GM12878 (cell line): ENCODE results near the gene IQCC. TPM values are rescaled to one million over a fixed set of nuclear protein-coding genes. Genes with fewer than 3 reads are reported as not detected.

Experiments
- ATF3 ChIP-seq: IDR thresholded peaks from 2 replicates; pipeline ENCODE4 v1.6.1; 2011; ENCODE audit warnings: low read depth, mild to moderate bottlenecking, low read length, moderate library complexity, borderline replicate concordance; ENCODE audit errors: extremely low read depth
- BMI1 ChIP-seq: fragments of 450-650 bp; IDR thresholded peaks from 2 replicates; pipeline ENCODE4 v1.6.1; 2016; ENCODE audit warnings: mild to moderate bottlenecking, moderate library complexity, borderline replicate concordance
- CHD4 ChIP-seq: fragments of 200-600 bp; sonication (generic); IDR thresholded peaks from 2 replicates; pipeline ENCODE4 v1.6.1; 2016; ENCODE audit warnings: mild to moderate bottlenecking
- CTCF ChIP-seq, 3 experiments: IDR thresholded peaks in 2 of 3; conservative IDR thresholded peaks in 1 of 3; 2 replicates each; pipeline ENCODE4 v1.5.1; 2011; ENCODE audit warnings: low read depth in 3 of 3, low read length in 3 of 3, mild to moderate bottlenecking in 3 of 3, control low read depth in 2 of 3, moderate library complexity in 2 of 3, inconsistent platforms in 1 of 3, mixed read lengths in 1 of 3; ENCODE audit not compliant: control insufficient read depth in 2 of 3, insufficient read depth in 1 of 3; ENCODE audit errors: extremely low read depth in 1 of 3
- E2F8 ChIP-seq: fragments of 450-650 bp; IDR thresholded peaks from 2 replicates; pipeline ENCODE4 v1.6.1; 2018; ENCODE audit warnings: mild to moderate bottlenecking, low read depth, moderate library complexity; ENCODE audit not compliant: partially characterized antibody
- E4F1 ChIP-seq: fragments of 450-650 bp; IDR thresholded peaks from 2 replicates; pipeline ENCODE4 v1.6.1; 2018; ENCODE audit warnings: borderline replicate concordance, mild to moderate bottlenecking; ENCODE audit not compliant: partially characterized antibody
- HDAC2 ChIP-seq: fragments of 200-600 bp; sonication (generic); IDR thresholded peaks from 2 replicates; pipeline ENCODE4 v1.6.1; 2017
- IRF3 ChIP-seq: fragments of 450-650 bp; IDR thresholded peaks from 2 replicates; pipeline ENCODE4 v1.6.1; 2014; ENCODE audit warnings: mild to moderate bottlenecking
- KLF5 ChIP-seq: fragments of 450-650 bp; IDR thresholded peaks from 2 replicates; pipeline ENCODE4 v1.6.1; 2014; ENCODE audit warnings: mild to moderate bottlenecking; ENCODE audit not compliant: partially characterized antibody
- MLLT1 ChIP-seq: fragments of 450-650 bp; IDR thresholded peaks from 2 replicates; pipeline ENCODE4 v1.6.1; 2016; ENCODE audit warnings: mild to moderate bottlenecking
- MTA3 ChIP-seq: IDR thresholded peaks from 2 replicates; pipeline ENCODE4 v1.6.1; 2012; ENCODE audit warnings: low read length, inconsistent platforms, borderline replicate concordance
- RUNX3 ChIP-seq: IDR thresholded peaks from 2 replicates; pipeline ENCODE4 v1.6.1; 2012; ENCODE audit warnings: low read length, inconsistent platforms
- SMAD1 ChIP-seq: fragments of 450-650 bp; IDR thresholded peaks from 2 replicates; pipeline ENCODE4 v1.6.1; 2018; ENCODE audit warnings: mild to moderate bottlenecking, low read depth; ENCODE audit not compliant: partially characterized antibody
- SPI1 ChIP-seq: IDR thresholded peaks from 2 replicates; pipeline ENCODE4 v1.6.1; 2011; ENCODE audit warnings: low read depth, mild to moderate bottlenecking, low read length, moderate library complexity, borderline replicate concordance; ENCODE audit not compliant: insufficient read depth
- SREBF1 ChIP-seq: IDR thresholded peaks from 2 replicates; pipeline ENCODE4 v1.6.1; 2012; ENCODE audit warnings: mild to moderate bottlenecking, low read length
- SUPT20H ChIP-seq: IDR thresholded peaks from 2 replicates; pipeline ENCODE4 v1.6.1; 2011; ENCODE audit warnings: low read depth, mild to moderate bottlenecking, low read length, moderate library complexity, borderline replicate concordance; ENCODE audit not compliant: control insufficient read depth
- TCF3 ChIP-seq: IDR thresholded peaks from 2 replicates; pipeline ENCODE4 v1.6.1; 2012; ENCODE audit warnings: low read depth, mild to moderate bottlenecking, low read length, borderline replicate concordance; ENCODE audit not compliant: insufficient read depth
- ZNF274 ChIP-seq: IDR thresholded peaks from one replicate; pipeline ENCODE4 v1.8.0; 2011; ENCODE audit not compliant: insufficient read length, insufficient read depth
- polyA plus RNA-seq, 11 experiments: library from polyadenylated mRNA; depleted of rRNA in 4 of 11; unstranded in 6 of 11; stranded (reverse) in 5 of 11; fragments of >200 nt; fragmentation: Nextera tagmentation in 4 of 11; fragmentation: Illumina TruSeq in 1 of 11; extraction: Ambion mirVana in 4 of 11; extraction: Trizol in 1 of 11; gene quantifications; 1 replicate in 1 of 11; 2 replicates in 10 of 11; pipeline versions ENCODE4 v1.2.1 to v1.2.3, GENCODE V29; 2011 to 2016; ENCODE audit warnings: inconsistent platforms in 2 of 11, missing spikeins in 2 of 11, low read depth in 1 of 11
- total RNA-seq, 4 experiments: library from RNA; depleted of rRNA in 3 of 4; stranded (reverse); fragments of >200 nt in 3 of 4; fragmentation: Illumina TruSeq in 1 of 4; extraction: Trizol in 1 of 4; gene quantifications; 2 replicates each; pipeline versions ENCODE4 v1.2.1 to v1.2.3, GENCODE V29; 2013 to 2021

IQCC gene
- total and polyA plus RNA-seq, 10 of the 15 experiments (the other 5 are each of a cell fraction or from before 2014, with no cell fraction given) = 2.1 to 6.8 (median 4.9) TPM

GRCh38 chr1:32247983-32248889 is 42.8 kb downstream of the IQCC start (continued):
- no peak for TF ChIP-seq IRF3
- no peak for TF ChIP-seq ZNF274
- TF ChIP-seq CTCF (IDR thresholded peaks at IDR 0.05 in 2 of 3, conservative IDR thresholded peaks at IDR 0.05 in 1 of 3; ENCODE audit: control insufficient read depth in 2 of 3, extremely low read depth in 1 of 3, insufficient read depth in 1 of 3, low read depth in 3 of 3, low read length in 3 of 3) = peak; percentile 89 to 99 (median 96)
- TF ChIP-seq TCF3 = peak; percentile 100
- no peak for TF ChIP-seq SPI1
- no peak for TF ChIP-seq ATF3
- peak; percentile 19 for TF ChIP-seq KLF5
- TF ChIP-seq E2F8 = no peak
- no peak for TF ChIP-seq E4F1
- no peak for TF ChIP-seq HDAC2
- TF ChIP-seq SREBF1 = no peak
- TF ChIP-seq SMAD1 = no peak
- no peak for TF ChIP-seq SUPT20H
- no peak for TF ChIP-seq MLLT1
- no peak for TF ChIP-seq MTA3
- TF ChIP-seq BMI1 = no peak
- no peak for TF ChIP-seq RUNX3
- TF ChIP-seq CHD4 = no peak
